Fibroblast of skin of left biceps (primary cell): Measurements from ENCODE around the gene IRF2BP1.
A peak's percentile ranks its signal among the peaks of the same experiment; 100 is the strongest.
"Not testable (repeated sequence)": the region's sequence is repeated elsewhere in the genome, so short reads cannot be mapped to it uniquely, and the experiment has no call there.

Experiments
- DNase-seq, 2 experiments: peaks; one replicate each; pipeline ENCODE4 v3.0.0-alpha.2; 2013; ENCODE audit warnings: low read depth in 2 of 2

The IRF2BP1 gene

GRCh38 chr19:45902651-45903625 is 17.0 kb upstream of the IRF2BP1 start:
- peak; percentile 90 to 93 for DNase-seq

GRCh38 chr19:45901912-45902650 is 16.1 kb upstream of the IRF2BP1 start, which contains the start of gene MYPOP:
Gene MYPOP (minus strand): TSS chr19:45902613. CDS start chr19:45901773, 840 bp downstream.
- DNase-seq = no peak

DNA sequence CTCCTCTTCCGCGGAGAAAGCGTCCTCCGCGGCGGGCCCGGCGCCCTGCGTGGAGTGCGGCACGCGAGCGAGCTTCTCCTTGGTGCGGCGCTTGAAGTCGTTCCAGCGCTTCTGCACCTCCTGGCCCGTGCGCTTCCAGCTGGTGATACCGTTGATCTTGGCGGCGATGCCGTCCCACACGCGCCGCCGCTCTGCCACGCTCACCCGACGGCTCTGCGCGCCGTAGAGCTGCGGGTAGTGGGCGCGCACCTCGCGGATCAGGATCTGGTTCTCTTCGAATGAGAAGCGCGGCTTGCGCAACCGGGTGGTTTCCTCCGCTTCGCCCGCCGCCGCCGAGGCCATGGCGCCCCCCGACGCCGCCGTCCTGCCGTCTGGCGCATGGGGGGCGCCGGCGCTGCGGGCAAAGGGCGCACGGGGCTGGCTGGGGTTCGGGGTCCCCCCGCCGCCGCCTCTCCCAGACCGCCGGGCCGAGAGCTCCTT is 15.5 kb upstream of the IRF2BP1 start:
- no peak for DNase-seq

DNA sequence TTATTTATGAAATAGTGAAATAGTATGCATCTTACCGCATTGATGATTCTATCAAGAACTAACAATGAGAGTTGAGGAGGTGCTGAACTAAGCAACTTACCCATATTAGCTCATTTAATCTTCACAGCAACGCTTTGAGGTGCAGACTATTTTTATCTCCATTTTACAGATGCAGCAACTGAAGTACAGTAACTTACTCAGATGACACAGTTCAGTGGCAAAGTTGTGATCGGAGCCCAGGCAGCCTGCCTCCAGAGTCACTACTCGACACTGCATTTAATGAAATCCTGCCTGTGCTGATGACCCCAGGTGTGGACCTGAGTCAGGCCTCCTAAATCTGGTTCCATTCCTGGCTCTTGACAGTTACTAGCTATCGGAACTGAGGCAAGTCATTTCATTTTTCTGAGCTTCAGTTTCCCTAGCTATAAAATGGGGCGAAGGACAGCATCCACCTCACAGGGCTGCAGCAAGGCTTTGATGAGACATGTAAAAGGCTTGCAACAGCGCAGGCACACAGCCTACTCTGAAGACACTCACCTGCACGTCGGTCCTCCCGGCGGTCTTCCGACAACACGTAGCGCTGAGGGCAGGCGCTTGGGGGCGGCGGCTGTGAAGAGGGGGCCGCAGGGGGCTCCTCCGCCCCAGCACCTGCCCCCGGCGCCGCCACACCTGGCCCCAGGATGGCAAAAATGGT is 14.9 kb upstream of the IRF2BP1 start:
- DNase-seq = no peak

- DNase-seq = no peak
These were observed 14.1 kb upstream of the IRF2BP1 start for GRCh38 chr19:45899919-45900589.

- no peak for DNase-seq
These were observed 13.3 kb upstream of the IRF2BP1 start for GRCh38 chr19:45899253-45899652.

- DNase-seq = no peak
These were observed 11.4 kb upstream of the IRF2BP1 start for GRCh38 chr19:45897261-45897812.

DNA sequence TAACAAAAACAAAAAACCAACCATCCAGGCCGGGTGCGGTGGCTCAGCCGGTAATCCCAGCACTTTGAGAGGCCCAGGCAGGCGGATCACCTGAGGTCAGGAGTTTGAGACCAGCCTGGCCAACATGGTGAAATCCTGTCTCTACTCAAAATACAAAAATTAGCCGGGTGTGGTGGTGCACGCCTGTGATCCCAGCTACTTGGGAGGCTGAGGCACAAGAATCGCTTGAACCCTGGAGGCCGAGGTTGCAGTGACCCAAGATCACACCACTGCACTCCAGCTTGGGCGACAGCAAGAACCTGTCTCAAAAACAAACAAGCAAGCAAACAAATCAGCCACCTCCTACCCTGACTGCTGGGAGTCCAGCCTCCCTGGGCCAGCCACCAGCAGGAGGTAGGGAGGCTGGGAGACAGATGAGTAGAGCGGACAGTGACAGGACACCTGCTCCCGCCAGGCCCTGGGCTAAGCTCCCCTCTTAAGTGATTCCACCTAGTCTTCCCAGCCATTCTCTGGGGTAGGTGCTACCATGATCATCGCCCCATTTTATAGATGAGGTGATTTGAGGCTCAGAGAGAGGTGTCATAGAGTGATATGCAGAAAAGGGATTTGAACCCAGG is 10.2 kb upstream of the IRF2BP1 start:
- not testable (repeated sequence) for DNase-seq

DNA sequence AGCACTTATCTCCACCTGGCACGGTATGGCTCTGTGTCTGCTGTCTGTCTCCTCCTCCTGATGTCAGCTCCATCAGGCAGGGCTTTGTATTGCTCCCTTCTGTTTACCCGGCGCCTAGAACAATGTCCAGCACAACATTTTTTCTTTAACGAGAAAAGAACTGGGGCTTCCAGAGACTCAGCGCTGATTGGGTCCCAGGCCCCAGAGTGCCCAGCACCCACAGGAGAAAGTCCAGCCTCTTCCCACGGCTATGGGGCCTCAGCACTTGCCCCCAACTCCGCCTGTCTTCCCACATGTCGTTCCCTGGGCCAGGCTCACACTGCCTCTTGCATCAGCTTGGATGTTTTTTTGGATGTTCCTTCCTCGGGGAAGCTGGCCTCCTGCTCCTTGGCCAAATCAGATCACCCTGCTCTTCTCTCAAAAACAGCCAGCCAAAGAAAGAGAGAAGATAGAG is 9.6 kb upstream of the IRF2BP1 start:
- no peak for DNase-seq

- no peak for DNase-seq
These were observed 4.9 kb upstream of the IRF2BP1 start for GRCh38 chr19:45890877-45891276.

DNA sequence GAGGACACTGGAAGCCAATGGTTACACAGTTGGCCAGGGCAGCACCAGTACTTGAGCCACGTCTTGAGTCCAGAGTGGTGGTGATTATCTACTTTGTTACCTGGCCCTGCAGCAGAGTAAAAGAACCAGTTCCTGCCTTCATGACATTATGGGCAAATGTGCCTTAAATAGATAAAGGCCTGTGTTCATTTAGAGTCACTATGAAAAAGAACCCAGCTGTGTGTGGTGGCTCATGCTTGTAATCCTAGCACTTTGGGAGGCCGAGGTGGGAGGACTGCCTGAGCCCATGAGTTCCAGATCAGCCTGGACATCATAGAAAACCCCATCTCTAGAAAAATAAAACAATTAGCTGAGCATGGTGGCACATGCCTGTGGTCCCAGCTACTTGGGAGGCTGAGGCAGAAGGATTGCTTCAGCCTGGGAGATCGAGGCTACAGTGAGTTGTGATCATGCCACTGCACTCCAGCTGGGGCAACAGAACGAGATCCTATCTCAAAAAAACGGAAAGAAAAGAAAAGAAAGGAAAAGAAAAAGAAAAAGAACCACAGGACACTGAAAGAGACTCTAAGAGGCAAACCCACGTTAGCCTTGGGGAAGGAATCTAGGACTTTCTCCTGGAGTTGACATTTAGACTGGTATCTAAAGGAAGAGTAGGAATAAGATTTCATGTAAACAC is 3.4 kb upstream of the IRF2BP1 start:
- DNase-seq = no peak

GRCh38 chr19:45887200-45887710 is 1.3 kb upstream of the IRF2BP1 start:
- no peak for DNase-seq

DNA sequence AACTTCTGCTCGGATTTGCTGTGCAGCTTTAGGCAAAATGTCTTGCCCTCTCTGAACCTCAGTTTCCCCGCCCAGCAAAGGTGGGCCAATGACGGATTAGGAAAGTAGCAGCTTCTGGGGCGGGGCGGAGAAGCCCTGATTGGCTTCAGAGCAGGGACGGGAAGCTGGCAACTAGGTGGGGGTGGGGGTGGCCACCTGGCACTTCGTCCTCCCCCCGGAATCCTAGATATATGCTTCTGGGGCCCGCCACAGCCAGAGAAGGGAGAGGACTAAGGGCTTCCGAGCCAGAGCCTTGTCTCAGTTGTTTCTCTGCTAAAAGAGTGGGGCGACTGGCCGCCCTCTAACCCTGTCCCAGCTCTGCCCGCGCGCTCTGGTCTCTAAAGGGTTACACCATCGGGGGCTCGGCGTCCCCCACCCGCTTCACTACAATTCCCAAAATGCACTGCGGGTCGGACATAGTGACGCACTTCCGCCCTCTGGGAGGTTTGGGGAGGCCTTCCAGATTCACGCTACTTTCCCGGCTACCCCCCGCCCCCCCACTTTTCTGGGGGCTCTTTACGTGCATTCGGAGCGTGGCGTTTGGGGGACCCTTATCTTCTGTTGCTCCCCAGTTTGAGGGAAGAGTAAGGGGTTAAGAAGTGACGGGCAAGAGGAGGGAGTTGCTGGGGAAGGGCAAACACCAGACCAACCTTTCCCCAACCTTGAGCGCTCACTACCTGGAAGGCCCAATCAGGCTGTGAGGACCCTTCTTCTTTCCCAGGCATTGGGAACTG is 672 bp upstream of the IRF2BP1 start:
- DNase-seq = peak; percentile 81 to 82

DNA sequence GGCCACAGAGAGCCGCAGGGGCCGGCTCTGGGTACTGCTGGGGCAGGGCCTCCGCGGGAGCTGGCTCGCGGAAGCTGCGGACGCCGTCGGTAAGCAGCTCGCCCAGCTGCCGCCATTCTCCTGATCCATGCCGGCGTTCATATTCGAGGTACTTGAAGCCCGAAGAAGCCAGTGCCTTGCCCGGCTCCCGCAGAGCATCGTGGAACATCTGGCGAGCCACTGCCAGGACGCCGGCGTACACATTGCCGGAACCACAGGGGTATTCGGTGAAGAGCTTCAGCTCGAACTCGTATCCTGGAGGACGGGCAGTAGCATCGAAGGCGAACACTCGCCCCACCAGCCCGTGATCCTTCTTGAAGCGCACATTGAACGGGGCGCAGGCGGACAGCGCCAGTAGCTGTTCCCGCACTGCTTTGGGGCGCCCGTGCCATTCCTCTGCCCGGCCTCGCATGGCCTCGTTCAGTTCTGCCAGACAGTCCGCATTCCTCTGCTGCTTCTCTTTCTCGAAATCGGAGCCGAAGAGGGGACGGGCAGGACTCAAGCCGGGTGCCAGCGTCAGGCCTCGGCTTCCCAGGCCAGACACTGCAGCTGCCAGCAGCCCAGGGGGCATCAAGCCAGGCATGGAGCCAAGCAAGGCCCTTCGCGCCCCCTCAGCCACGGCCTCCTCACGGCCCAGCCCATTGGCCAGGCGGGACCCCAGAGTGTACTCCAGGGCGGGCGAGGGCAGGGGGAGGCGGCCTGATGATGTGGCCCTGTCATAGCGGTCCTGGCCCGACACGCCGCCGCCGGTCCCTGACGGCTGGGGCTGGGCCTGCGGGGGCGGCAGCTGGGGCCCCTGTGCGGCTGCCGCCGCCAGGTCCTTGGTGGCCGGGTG is 1.0 kb downstream of the IRF2BP1 start:
- DNase-seq = no peak

- DNase-seq = no peak
These were observed 1.9 kb downstream of the IRF2BP1 start for GRCh38 chr19:45883881-45884681.

- DNase-seq = no peak
These were observed 2.4 kb downstream of the IRF2BP1 start for GRCh38 chr19:45883586-45883880.
